EH (cell line): ENCODE results near the gene PIKFYVE.
"Not testable (repeated sequence)": the region's sequence is repeated elsewhere in the genome, so short reads cannot be mapped to it uniquely, and the experiment has no call there.

Source experiments
- DNase-seq: peaks from one replicate; pipeline ENCODE4 v3.0.0-alpha.2; 2015; ENCODE audit warnings: low read depth

Gene PIKFYVE, protein sequence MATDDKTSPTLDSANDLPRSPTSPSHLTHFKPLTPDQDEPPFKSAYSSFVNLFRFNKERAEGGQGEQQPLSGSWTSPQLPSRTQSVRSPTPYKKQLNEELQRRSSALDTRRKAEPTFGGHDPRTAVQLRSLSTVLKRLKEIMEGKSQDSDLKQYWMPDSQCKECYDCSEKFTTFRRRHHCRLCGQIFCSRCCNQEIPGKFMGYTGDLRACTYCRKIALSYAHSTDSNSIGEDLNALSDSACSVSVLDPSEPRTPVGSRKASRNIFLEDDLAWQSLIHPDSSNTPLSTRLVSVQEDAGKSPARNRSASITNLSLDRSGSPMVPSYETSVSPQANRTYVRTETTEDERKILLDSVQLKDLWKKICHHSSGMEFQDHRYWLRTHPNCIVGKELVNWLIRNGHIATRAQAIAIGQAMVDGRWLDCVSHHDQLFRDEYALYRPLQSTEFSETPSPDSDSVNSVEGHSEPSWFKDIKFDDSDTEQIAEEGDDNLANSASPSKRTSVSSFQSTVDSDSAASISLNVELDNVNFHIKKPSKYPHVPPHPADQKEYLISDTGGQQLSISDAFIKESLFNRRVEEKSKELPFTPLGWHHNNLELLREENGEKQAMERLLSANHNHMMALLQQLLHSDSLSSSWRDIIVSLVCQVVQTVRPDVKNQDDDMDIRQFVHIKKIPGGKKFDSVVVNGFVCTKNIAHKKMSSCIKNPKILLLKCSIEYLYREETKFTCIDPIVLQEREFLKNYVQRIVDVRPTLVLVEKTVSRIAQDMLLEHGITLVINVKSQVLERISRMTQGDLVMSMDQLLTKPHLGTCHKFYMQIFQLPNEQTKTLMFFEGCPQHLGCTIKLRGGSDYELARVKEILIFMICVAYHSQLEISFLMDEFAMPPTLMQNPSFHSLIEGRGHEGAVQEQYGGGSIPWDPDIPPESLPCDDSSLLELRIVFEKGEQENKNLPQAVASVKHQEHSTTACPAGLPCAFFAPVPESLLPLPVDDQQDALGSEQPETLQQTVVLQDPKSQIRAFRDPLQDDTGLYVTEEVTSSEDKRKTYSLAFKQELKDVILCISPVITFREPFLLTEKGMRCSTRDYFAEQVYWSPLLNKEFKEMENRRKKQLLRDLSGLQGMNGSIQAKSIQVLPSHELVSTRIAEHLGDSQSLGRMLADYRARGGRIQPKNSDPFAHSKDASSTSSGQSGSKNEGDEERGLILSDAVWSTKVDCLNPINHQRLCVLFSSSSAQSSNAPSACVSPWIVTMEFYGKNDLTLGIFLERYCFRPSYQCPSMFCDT (N-terminal part only)

DNA sequence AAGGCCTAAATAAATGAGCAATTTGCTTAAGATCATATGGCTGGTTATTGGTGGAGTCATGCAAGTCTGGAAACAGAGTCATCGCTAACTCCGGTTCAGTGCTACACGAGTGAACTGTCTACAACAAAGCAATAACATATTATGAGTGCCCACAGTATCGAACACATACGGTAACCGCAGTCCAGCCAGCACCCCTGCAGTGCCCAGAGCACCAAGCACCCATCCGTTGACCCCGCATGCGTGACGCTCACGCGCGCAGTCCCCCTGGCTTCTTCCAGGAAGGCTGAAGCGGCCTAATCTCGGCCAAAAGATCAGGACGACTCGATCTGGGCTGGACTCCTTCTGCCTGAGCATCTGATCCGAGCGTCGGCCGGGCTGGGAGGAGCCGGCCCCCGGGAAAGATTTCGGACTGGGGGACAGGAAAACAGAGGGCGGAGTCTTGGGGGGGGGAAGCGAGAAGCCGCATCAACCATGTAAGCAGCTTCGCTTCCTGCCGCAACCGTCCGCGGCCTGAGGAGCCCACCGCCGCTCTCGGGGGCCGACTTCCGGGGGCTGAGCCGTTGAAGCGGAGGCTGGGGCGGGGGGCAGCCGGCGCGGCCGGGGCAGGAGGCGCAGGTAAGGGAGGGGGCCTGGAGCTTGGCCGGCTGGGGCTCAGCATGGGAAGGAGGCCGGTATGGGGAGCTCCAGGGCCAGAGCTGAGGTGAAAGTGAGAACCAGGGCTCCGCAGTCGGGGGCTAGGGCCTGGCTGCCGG, at the start of gene PIKFYVE:
Gene PIKFYVE (plus strand): TSS at position 455 of the 752 bp plus-strand sequence. CDS start 5,265 bp downstream, outside the sequence.
- DNase-seq = peak; percentile 99

- not testable (repeated sequence) for DNase-seq
Observed at GRCh38 chr2:208221873-208222272, 44.2 kb upstream of the PIKFYVE start.

DNA sequence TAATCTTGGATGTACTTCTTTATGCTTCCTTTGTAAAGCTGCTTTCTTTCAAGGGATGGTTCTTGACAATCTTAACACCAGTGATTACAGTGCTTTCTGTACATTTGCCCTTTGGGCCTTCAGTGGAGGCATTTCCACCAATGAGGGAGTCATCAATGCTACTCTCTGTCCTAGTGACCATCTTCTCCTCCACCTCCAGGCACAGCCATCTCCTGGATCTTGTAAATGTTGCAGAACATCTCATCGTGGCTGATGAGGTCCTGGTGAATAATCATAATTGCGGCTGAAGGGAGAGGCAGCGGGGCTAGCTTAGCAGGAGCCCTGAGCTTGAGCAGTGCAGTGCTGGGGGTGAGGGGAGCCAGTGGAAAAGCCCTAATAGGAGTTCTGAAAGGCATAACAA, 43.7 kb upstream of the PIKFYVE start:
- peak; percentile 27 for DNase-seq

DNA sequence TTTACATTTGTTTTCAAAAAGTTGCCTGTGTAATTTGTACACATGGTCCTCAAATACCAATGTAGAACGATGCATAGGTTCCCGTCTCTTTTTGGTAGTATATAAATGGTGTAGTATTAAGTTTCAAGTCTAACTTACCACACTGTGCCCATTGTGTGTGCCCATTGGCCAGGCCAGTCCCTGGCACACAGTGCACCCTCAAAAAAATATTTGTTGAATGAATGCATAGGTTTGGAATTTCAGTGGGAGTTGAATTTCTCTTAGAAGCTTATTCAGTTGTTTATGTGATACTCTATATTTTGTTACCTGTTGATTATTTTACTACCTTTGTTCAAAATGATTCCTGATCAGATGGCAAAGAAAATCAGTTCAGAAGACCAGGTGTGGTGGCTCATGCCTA, 41.3 kb upstream of the PIKFYVE start:
- no peak for DNase-seq

DNA sequence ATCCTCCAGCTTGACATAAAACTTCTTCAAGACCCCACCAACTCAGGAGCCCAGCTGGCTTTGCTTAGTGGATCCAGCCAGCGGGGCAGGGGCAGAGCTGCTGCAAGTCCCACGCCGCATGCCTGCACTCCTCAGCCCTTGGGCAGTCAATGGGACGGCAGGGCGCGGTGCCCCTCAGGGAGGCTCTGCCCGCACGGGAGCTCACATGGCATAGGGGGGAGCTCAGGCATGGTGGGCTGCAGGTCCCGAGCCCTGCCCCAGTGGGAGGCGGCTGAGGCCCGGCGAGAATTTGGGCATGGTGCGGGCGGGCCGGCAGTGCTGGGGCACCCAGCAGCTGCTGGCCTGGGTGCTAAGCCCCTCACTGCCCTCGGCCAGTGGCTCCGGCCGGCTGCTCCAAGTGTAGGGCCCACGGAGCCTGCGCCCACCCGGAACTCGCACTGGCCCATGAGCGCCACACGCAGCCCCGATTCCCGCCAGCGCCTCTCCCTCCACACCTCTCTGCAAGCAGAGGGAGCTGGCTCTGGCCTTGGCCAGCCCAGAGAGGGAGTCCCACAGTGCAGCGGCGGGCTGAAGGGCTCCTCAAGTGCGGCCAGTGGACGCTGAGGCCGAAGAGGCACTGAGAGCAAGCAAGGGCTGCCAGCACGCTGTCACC, 38.3 kb upstream of the PIKFYVE start:
- DNase-seq = no peak

DNA sequence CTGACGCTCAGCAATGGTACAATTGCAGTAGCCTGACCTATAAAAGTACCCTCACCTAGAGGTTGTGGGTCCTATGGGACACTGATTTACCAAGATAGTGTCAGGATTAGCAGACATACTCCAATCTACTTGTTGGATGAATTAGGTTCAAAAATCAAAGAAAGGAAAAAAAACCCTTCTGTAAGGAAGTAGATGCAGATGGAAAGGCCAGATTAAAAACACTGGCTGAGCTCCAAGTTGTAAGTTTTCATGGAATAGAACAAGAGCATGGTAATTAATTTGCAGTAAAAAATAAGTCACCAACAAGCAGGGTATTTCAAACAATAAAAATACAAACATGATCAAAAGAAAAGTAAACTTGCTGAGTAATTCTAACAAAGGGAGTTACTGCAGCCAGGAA, 37.6 kb upstream of the PIKFYVE start:
- no peak for DNase-seq

DNA sequence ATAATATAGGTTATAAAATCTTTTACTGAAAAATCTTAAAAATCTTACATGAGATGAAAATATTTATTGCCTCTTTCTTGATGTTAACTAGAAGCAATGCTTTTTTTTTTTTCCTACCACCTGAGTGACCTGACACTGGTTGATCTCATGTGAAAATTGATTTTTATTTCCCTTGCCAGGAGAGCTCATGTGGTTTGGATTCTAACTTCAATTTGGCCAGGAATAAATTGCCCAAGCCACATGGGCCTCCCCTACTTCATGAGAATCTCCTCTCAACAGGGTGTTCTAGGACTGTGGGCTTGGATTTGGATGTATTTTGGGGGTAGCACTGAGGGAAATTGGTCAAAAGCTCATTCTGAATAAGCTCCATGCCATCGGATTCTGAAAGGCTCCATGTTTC, 31.3 kb upstream of the PIKFYVE start:
- DNase-seq = no peak

GRCh38 chr2:208235860-208236259, 30.2 kb upstream of the PIKFYVE start:
- DNase-seq = no peak

DNA sequence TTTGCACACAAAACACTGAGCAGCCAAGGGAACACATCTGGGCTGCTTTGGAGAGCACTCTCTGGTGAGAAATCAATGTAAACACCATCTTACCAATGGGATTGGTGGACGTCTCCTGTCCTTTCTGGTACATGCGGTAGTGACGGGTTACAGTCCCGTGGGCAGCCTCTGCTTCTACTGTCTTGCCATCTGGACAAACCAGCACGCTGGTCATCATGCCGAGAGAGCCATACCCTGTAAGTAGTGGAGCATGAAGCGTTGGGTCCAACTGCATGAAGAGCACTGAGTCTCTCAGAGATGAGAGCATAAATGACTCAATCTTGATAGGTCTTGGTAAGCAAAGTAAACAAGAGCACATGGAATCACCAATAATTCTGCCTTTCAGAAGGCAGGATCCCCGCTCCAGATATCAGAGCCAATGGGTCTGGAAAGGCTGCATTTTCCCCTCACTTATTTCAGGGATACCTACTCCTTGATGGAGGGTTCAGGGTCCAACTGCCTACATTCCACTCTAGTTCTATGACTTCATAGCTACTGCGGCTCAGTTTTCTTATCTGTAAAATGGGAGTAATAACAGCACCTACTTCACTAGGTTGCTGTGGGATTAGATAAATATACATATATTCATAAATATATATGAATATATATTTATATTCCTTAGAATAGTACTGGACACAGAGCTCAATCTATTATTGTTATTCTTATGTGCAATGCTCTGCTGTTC, 26.1 kb upstream of the PIKFYVE start:
- no peak for DNase-seq

- DNase-seq = no peak
Observed at GRCh38 chr2:208240619-208241209, 25.3 kb upstream of the PIKFYVE start.

GRCh38 chr2:208244422-208244821, 21.6 kb upstream of the PIKFYVE start:
- DNase-seq = no peak

DNA sequence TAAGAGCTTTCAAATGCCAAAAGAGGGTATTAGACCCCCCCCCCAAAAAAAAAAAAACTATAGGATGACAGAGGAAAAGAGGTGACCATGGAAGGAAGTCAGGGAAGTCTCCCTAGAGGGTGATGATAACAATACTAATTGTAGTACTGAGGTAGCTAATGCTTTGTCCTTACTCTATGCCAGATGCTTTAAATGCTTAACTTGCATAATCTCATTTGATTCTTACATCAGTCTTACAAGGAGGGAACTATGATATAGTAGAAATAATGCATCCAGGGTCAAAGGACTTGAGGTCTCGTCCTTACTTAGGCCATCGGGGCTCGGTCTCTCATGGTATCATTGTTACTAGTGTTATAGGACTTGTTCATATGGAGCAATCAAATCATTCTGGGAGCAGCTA, 20.3 kb upstream of the PIKFYVE start:
- no peak for DNase-seq

DNA sequence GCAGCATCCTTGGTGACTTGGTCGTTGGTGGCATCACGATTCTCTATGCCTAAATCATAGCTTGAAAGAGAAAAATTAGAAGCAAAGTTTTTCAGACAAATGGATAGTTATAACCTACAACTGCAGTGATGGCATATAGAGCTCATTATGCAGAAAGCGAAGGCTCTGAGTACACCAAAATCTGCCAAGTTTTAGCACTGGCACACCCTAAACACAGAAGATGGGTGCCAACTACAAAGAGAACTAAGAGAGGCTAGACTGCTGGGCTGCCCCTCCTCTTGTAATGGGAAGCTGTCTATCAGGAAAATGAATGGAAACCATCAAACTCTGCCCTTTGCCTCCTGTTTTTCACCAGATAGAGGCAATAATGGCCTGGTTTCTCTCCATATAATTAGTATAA, 17.5 kb upstream of the PIKFYVE start:
- DNase-seq = no peak

GRCh38 chr2:208249296-208249695, 16.8 kb upstream of the PIKFYVE start:
- DNase-seq = peak; percentile 45

DNA sequence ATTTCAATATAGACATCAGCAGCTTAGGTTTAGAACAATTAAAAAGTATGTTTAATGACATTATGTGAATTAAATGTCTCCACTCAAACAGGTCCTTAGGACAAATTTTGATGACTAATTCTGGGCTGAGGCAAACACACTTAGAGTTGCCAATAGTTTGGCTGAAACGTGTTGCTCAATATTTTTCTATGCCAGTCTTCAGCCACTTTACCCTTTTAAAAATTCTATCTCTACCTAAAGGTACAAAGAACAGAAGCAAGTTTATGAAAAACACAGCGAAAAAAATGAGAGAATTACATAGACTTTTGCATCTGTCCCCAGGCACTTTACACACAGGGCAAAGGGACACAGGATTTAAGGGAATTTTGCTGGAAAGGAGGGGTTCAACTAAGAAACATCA, 15.7 kb upstream of the PIKFYVE start:
- DNase-seq = peak; percentile 24

- DNase-seq = no peak
Observed at GRCh38 chr2:208251098-208251497, 15.0 kb upstream of the PIKFYVE start.

- DNase-seq = peak; percentile 3
Observed at GRCh38 chr2:208252716-208253492, 13.2 kb upstream of the PIKFYVE start.

- peak; percentile 6 for DNase-seq
Observed at GRCh38 chr2:208253600-208254117, 12.4 kb upstream of the PIKFYVE start.
